Measurements from ENCODE around the gene GORASP1. TPM values are rescaled to one million over a fixed set of nuclear protein-coding genes. Genes with fewer than 3 reads are reported as not detected.

The GORASP1 gene
- total RNA-seq, 1 donor from 2014 or later = 45.6 TPM

DNA sequence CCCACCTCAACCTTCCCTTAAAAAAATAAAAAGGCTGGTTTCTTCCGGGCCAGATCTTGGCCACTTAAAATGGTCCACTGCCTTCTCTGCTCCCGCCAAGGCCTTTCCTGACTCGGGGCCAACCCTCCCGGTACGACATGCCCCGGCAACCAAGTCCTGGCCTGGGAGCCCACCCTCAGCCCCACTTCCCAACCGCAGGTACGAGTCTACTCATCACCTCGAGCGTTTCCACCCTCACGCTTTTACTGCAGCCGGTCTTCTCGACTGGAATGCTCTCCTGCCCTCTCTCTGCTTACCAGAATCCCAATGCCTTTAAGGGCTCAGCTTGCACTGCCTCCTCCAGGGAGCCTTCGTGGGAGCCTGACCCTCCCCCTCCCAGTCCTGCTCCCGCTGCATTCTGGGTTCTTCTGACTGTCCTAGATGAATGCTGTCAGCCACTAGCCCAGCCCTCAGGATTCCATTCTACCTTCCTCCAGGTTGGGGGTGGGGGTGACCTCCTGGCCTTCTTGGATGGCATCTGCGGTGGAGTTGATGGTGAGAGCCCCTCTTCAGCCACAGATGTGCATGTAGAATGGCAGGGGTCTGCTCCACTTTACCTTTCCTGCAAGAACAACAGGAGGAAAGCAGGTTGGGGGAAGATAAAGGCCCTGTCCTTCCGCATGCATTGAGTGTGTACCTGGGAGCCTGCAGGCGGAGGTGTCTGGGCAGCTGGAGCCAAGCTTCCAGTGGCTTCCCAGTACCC lies 47.0 kb upstream of the GORASP1 start:
- Mint-ChIP-seq H3K9me3 (ENCODE audit: unreplicated experiment) (peaks cover 3% of the 10 kb centered on the region), H3K27ac (ENCODE audit: unreplicated experiment) (peak overlapping the region; percentile 99), H3K36me3 (ENCODE audit: low read depth, unreplicated experiment) (peaks cover 13% of the 10 kb centered on the region), H3K4me1 (ENCODE audit: low read depth, unreplicated experiment) (peaks cover 31% of the 10 kb centered on the region), H3K27me3 (ENCODE audit: low read depth, unreplicated experiment) (no peaks in the 10 kb centered on the region), H3K4me3 (ENCODE audit: unreplicated experiment) (peak overlapping the region; percentile 95)
- peaks cover 38% of the 10 kb centered on the region for H3K79me2 ChIP-seq (ENCODE audit: insufficient read depth, low read length)
- TF ChIP-seq EZH2 (IDR thresholded peaks at IDR 0.05; ENCODE audit: insufficient read depth, low read length) = no peak
- TF ChIP-seq, protein P1, sequence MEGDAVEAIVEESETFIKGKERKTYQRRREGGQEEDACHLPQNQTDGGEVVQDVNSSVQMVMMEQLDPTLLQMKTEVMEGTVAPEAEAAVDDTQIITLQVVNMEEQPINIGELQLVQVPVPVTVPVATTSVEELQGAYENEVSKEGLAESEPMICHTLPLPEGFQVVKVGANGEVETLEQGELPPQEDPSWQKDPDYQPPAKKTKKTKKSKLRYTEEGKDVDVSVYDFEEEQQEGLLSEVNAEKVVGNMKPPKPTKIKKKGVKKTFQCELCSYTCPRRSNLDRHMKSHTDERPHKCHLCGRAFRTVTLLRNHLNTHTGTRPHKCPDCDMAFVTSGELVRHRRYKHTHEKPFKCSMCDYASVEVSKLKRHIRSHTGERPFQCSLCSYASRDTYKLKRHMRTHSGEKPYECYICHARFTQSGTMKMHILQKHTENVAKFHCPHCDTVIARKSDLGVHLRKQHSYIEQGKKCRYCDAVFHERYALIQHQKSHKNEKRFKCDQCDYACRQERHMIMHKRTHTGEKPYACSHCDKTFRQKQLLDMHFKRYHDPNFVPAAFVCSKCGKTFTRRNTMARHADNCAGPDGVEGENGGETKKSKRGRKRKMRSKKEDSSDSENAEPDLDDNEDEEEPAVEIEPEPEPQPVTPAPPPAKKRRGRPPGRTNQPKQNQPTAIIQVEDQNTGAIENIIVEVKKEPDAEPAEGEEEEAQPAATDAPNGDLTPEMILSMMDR (IDR thresholded peaks at IDR 0.05; ENCODE audit: insufficient read depth, low read depth, low read length) = no peak
- no peaks in the 10 kb centered on the region for H3K9me3 ChIP-seq (ENCODE audit: insufficient read depth, low read depth, low read length)
- peak overlapping the region; percentile 9 for H3K27ac ChIP-seq (ENCODE audit: low read depth, low read length)
- no peak overlapping the region for H3K4me3 ChIP-seq (ENCODE audit: insufficient read depth, low read depth, low read length)
- peaks cover 30% of the 10 kb centered on the region for H4K20me1 ChIP-seq (ENCODE audit: insufficient read depth, low read length)
- peaks cover 32% of the 10 kb centered on the region for H3K4me1 ChIP-seq (ENCODE audit: insufficient read depth, low read length)
- FAIRE-seq (no peak), DNase-seq (ENCODE audit: low read depth) (no peak)
- peak overlapping the region; percentile 99 for H3K9ac ChIP-seq (ENCODE audit: low read length)
- peak overlapping the region; percentile 32 for H2AFZ ChIP-seq (ENCODE audit: low read depth, low read length)
- H3K36me3 ChIP-seq (ENCODE audit: insufficient read depth, low read length) = no peaks in the 10 kb centered on the region
- peak overlapping the region; percentile 76 for H3K4me2 ChIP-seq (ENCODE audit: low read length)
- H3K27me3 ChIP-seq (ENCODE audit: insufficient read depth, low read length) = no peaks in the 10 kb centered on the region

DNA sequence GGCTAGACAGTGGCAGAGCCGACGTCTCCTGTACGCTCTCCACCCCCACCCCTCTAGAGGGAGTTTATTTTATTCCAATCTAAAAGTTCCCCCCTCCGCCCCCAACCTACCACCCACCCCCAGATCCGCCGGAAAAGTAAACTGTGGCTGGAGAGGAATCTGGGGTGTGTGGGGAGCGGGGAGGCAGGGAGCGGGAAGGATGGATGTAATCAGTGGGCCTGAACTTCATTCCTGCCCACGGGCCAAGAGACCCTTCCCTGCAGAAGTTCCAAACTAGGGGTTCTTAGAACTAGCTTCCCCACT lies 46.5 kb upstream of the GORASP1 start:
- Histone ChIP-seq H3K79me2 (ENCODE audit: insufficient read depth, low read length) (peaks cover 43% of the 10 kb centered on the region), H3K4me2 (ENCODE audit: low read length) (peak overlapping the region; percentile 76), H3K36me3 (ENCODE audit: insufficient read depth, low read length) (no peaks in the 10 kb centered on the region), H3K4me3 (ENCODE audit: insufficient read depth, low read depth, low read length) (no peak overlapping the region), H3K27ac (ENCODE audit: low read depth, low read length) (peak overlapping the region; percentile 49), H2AFZ (ENCODE audit: low read depth, low read length) (no peak overlapping the region), H3K9ac (ENCODE audit: low read length) (peak overlapping the region; percentile 99), H3K9me3 (ENCODE audit: insufficient read depth, low read depth, low read length) (no peaks in the 10 kb centered on the region), H4K20me1 (ENCODE audit: insufficient read depth, low read length) (peaks cover 35% of the 10 kb centered on the region), H3K4me1 (ENCODE audit: insufficient read depth, low read length) (peaks cover 37% of the 10 kb centered on the region), H3K27me3 (ENCODE audit: insufficient read depth, low read length) (no peaks in the 10 kb centered on the region)
- H3K36me3 Mint-ChIP-seq (ENCODE audit: low read depth, unreplicated experiment) = peaks cover 15% of the 10 kb centered on the region
- no peak for DNase-seq (ENCODE audit: low read depth)
- no peak for FAIRE-seq
- H3K27me3 Mint-ChIP-seq (ENCODE audit: low read depth, unreplicated experiment) = no peaks in the 10 kb centered on the region
- peak overlapping the region; percentile 99 for H3K27ac Mint-ChIP-seq (ENCODE audit: unreplicated experiment)
- H3K4me1 Mint-ChIP-seq (ENCODE audit: low read depth, unreplicated experiment) = peaks cover 35% of the 10 kb centered on the region
- peak overlapping the region; percentile 95 for H3K4me3 Mint-ChIP-seq (ENCODE audit: unreplicated experiment)
- no peak for TF ChIP-seq EZH2 (IDR thresholded peaks at IDR 0.05; ENCODE audit: insufficient read depth, low read length)
- TF ChIP-seq, protein P1 (IDR thresholded peaks at IDR 0.05; ENCODE audit: insufficient read depth, low read depth, low read length) = no peak
- peaks cover 3% of the 10 kb centered on the region for H3K9me3 Mint-ChIP-seq (ENCODE audit: unreplicated experiment)

Data from astrocyte (in vitro differentiated cells and primary cell).